Tibial nerve (tissue), 4 donors: ENCODE measurements around the gene IFNAR2.

ENCODE experiments used
- CTCF ChIP-seq, 5 experiments: fragments of 200-600 bp in 3 of 5; fragments of 450-650 bp in 2 of 5; sonication (generic) in 3 of 5; IDR thresholded peaks; one replicate each; pipeline ENCODE4 v1.5.1; 2016 to 2019; ENCODE audit warnings: antibody characterized with exemption in 5 of 5, mild to moderate bottlenecking in 3 of 5, moderate library complexity in 2 of 5
- EP300 ChIP-seq, 2 donors: sonication (generic); formaldehyde crosslinking; IDR thresholded peaks; one replicate each; pipeline ENCODE4 v1.6.1; 2017; ENCODE audit warnings: antibody characterized with exemption in 2 of 2, mild to moderate bottlenecking in 1 of 2

GRCh38 chr21:33211732-33212131, 18.0 kb upstream of the IFNAR2 start:
- TF ChIP-seq CTCF (IDR thresholded peaks at IDR 0.05), result no peak
- no peak for TF ChIP-seq EP300 (IDR thresholded peaks at IDR 0.05)
